ENCODE measurements around the gene NOTO. TPM values are rescaled to one million over a fixed set of nuclear protein-coding genes. Genes with fewer than 3 reads are reported as not detected.

The NOTO gene
- total RNA-seq, 3 donors from 2014 or later (not counting 1 experiment from before 2014, with no cell fraction given), result not detected

- Histone ChIP-seq H3K9me3 (ENCODE audit: control insufficient read depth, insufficient read depth, low read length) (no peaks in the 10 kb centered on the region), H3K27me3 (ENCODE audit: control insufficient read depth, insufficient read depth, low read length) (peaks cover 6% of the 10 kb centered on the region), H3K27ac (ENCODE audit: low read length) (no peak overlapping the region), H3K36me3 (ENCODE audit: control insufficient read depth, insufficient read depth, low read length) (no peaks in the 10 kb centered on the region), H3K4me1 (ENCODE audit: control insufficient read depth, insufficient read depth, low read length) (peaks cover 29% of the 10 kb centered on the region), H3K4me3 (ENCODE audit: low read length) (no peak overlapping the region)
- 89% methylated on average over 6 of the region's 6 CpGs for WGBS (ENCODE audit: insufficient coverage)
- Mint-ChIP-seq H3K36me3 (no peaks in the 10 kb centered on the region), H3K4me3 (no peak overlapping the region), H3K27ac (no peak overlapping the region), H3K4me1 (peaks cover 7 to 26% of the 10 kb centered on the region in 2 donors), H3K27me3 (ENCODE audit: low read depth in 2 of 2) (peaks cover 0 to 6% of the 10 kb centered on the region in 2 donors), H3K9me3 (no peaks in the 10 kb centered on the region)
- no peak for DNase-seq
- TF ChIP-seq CTCF (IDR thresholded peaks at IDR 0.05), result no peak
- ATAC-seq, result no peak
- intact Hi-C loops (cut with micrococcal nuclease), result no loop called here
These were observed 29.4 kb upstream of the NOTO start for GRCh38 chr2:73172963-73173362.

GRCh38 chr2:73173781-73174180, 28.6 kb upstream of the NOTO start:
- Mint-ChIP-seq H3K27me3 (ENCODE audit: low read depth in 2 of 2) (peaks cover 0 to 6% of the 10 kb centered on the region in 2 donors), H3K4me3 (peak overlapping the region; percentile 66), H3K9me3 (no peaks in the 10 kb centered on the region), H3K36me3 (no peaks in the 10 kb centered on the region), H3K27ac (no peak overlapping the region), H3K4me1 (peaks cover 7 to 26% of the 10 kb centered on the region in 2 donors)
- no peak for DNase-seq
- no peak for ATAC-seq
- H3K4me1 ChIP-seq (ENCODE audit: control insufficient read depth, insufficient read depth, low read length), result peaks cover 30% of the 10 kb centered on the region
- intact Hi-C loops (cut with micrococcal nuclease), result no loop called here
- no peaks in the 10 kb centered on the region for H3K9me3 ChIP-seq (ENCODE audit: control insufficient read depth, insufficient read depth, low read length)
- 92% methylated on average over 7 of the region's 7 CpGs for WGBS (ENCODE audit: insufficient coverage)
- H3K36me3 ChIP-seq (ENCODE audit: control insufficient read depth, insufficient read depth, low read length), result no peaks in the 10 kb centered on the region
- H3K27ac ChIP-seq (ENCODE audit: low read length), result no peak overlapping the region
- TF ChIP-seq CTCF (IDR thresholded peaks at IDR 0.05), result no peak
- no peak overlapping the region for H3K4me3 ChIP-seq (ENCODE audit: low read length)
- peaks cover 10% of the 10 kb centered on the region for H3K27me3 ChIP-seq (ENCODE audit: control insufficient read depth, insufficient read depth, low read length)

- Histone ChIP-seq H3K27me3 (ENCODE audit: control insufficient read depth, insufficient read depth, low read length) (peaks cover 10% of the 10 kb centered on the region), H3K4me1 (ENCODE audit: control insufficient read depth, insufficient read depth, low read length) (peaks cover 30% of the 10 kb centered on the region), H3K27ac (ENCODE audit: low read length) (no peak overlapping the region), H3K36me3 (ENCODE audit: control insufficient read depth, insufficient read depth, low read length) (no peaks in the 10 kb centered on the region), H3K9me3 (ENCODE audit: control insufficient read depth, insufficient read depth, low read length) (no peaks in the 10 kb centered on the region), H3K4me3 (ENCODE audit: low read length) (no peak overlapping the region)
- no peaks in the 10 kb centered on the region for H3K36me3 Mint-ChIP-seq
- no peak for TF ChIP-seq CTCF (IDR thresholded peaks at IDR 0.05)
- ATAC-seq, result no peak
- intact Hi-C loops (cut with micrococcal nuclease), result no loop called here
- peak overlapping the region; percentile 66 for H3K4me3 Mint-ChIP-seq
- H3K9me3 Mint-ChIP-seq, result no peaks in the 10 kb centered on the region
- H3K27ac Mint-ChIP-seq, result peak overlapping the region in 1 of 2 donors; percentile 4
- H3K4me1 Mint-ChIP-seq, result peaks cover 7 to 26% of the 10 kb centered on the region in 2 donors
- peaks cover under 1 to 6% of the 10 kb centered on the region in 2 donors for H3K27me3 Mint-ChIP-seq (ENCODE audit: low read depth in 2 of 2)
- DNase-seq, result peak in 1 of 2 donors; percentile 4
- 97% methylated on average over 10 of the region's 10 CpGs for WGBS (ENCODE audit: insufficient coverage)
These were observed 28.1 kb upstream of the NOTO start for GRCh38 chr2:73174244-73174643.
